Sciatic nerve (tissue), 2 donors: ENCODE measurements around the gene PLCXD1. TPM values are rescaled to one million over a fixed set of nuclear protein-coding genes. Genes with fewer than 3 reads are reported as not detected.
"Not testable (repeated sequence)": the region's sequence is repeated elsewhere in the genome, so short reads cannot be mapped to it uniquely, and the experiment has no call there.

Source experiments
- ATAC-seq: fragments of 200-7000 bp; cut with Tn5 transposase; one replicate; pipeline ENCODE4 v1.9.1; 2020; ENCODE audit warnings: mild to moderate bottlenecking, moderate library complexity
- DNase-seq: peaks from one replicate; pipeline ENCODE4 v3.0.0-alpha.2; 2020; ENCODE audit warnings: low spot score
- intact Hi-C: fragments of 100-400 bp; cut with DNase I; formaldehyde crosslinking; loops from one replicate; pipeline ENCODE4 v1.14.2; 2022
- total RNA-seq: library from RNA; stranded (reverse); fragmentation: NEBNext Ultra II Directional; extraction: Animal tissue kit (Norgen Biotek cat#: 25700); gene quantifications from one replicate; pipeline ENCODE4 v1.2.1, GENCODE V29; 2021
- donor health status: DM: no; HTN: no; CAD: no.
- donor health status: DM: no; HTN: no; CAD: no.

Gene PLCXD1
- total RNA-seq, 1 donor from 2014 or later, result 11.0 TPM

DNA sequence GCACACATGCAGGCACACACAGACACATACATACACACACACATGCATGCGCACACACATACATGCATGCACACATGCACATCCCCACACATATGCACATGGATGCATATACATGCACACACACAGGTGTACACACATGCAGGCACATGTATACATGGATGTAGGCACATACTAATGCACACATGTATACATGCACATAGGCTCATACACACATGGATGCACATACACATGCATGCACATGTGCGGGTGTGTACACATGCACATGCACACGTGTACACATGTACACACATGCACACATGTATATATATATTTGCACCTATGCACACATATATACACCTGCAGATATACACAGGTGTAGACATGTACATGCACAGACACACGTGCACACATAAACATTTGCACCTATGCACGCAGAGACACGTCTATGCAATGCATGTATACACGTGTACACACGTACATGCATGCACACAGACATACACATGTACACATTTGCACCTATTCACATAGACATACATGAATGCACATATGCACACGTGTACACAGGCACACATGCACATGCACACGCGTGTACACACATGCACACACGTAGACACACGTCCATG, 4.0 kb downstream of the PLCXD1 start:
- intact Hi-C loops, result no loop called here
- ATAC-seq (no peak), DNase-seq (peak; percentile 33)

DNA sequence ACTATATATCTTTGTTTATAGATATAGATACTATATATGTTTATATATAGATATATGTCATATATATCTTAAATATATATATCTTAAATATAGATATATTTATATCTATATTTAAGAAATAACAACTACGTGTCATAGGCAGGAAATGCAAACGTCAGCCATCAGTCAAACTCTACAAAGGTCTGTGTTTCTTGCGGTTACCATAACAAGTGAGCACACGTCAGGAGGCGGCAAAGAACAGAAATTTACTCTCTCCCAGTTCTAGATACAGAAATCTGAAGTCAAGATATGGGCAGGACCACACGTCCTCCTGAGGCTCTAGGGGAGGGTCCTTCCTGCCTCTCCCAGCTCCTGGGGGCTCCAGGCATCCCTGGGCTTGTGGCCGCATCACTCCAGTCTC, 6.5 kb downstream of the PLCXD1 start:
- DNase-seq, result peak; percentile 13
- ATAC-seq, result no peak
- intact Hi-C loops, result no loop called here

DNA sequence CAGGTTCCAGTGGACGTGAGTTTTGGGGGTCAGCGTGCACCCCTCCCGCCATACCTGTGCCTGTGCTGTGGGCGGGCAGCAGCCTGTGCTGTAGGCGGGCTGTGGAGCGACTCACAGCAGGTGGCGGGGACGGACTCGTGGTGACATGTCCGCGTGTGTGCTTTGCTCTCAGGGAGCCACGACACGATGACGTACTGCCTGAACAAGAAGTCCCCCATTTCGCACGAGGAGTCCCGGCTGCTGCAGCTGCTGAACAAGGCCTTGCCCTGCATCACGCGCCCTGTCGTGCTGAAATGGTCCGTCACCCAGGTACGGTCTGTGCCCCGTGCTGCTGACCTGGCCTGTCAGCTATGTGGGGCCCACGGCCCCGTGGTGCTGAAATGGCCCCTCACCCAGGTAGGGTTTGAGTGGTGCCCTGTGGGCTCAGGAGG, 7.4 kb downstream of the PLCXD1 start:
- ATAC-seq (no peak), DNase-seq (peak; percentile 45)
- intact Hi-C loops, result no loop called here

DNA sequence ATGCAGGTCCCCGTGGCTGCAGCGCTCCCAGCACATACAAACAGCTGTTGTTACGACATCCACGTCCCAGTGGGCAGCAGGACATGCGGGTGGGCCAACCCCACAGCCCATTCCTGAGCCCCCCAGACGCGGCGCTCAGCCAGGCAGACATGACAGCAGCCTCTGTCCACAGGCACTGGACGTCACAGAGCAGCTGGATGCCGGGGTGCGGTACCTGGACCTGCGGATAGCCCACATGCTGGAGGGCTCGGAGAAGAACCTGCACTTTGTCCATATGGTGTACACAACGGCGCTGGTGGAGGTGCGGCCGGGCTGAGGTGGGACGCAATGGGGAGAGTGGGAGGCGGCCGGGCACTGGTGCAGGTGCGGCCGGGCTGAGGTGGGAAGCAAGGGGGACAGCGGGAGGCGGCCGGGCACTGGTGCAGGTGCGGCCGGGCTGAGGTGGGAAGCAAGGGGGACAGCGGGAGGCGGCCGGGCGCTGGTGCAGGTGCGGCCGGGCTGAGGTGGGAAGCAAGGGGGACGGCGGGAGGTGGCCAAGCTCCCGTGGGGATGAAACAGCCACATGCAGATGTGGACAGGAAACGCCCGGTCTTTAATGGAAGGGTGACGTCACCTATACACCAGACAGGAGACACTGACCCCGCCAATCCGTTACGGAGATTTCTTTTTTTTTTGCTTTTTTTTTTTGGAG, 9.4 kb downstream of the PLCXD1 start:
- DNase-seq (peak; percentile 41), ATAC-seq (no peak)
- intact Hi-C loops, result no loop called here

DNA sequence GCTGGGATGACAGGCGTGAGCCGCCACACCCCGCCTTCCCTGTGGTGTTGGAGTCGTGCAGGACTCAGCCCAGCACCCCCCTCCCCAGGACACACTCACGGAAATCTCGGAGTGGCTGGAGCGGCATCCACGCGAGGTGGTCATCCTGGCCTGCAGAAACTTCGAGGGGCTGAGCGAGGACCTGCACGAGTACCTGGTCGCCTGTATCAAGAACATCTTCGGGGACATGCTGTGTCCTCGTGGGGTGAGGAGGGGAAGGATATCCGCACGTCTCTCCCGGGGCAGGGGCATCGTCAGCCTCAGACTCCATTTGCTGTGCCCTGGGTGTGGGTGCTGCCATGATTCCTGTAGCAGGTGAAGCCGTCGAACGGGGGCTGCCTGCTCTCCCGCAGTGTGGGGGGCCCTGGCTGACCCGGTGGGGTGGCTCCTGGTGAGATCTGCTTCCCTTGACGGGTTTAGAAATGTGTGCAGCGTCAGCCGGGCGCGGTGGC, 10.3 kb downstream of the PLCXD1 start:
- ATAC-seq, result no peak
- intact Hi-C loops, result no loop called here

DNA sequence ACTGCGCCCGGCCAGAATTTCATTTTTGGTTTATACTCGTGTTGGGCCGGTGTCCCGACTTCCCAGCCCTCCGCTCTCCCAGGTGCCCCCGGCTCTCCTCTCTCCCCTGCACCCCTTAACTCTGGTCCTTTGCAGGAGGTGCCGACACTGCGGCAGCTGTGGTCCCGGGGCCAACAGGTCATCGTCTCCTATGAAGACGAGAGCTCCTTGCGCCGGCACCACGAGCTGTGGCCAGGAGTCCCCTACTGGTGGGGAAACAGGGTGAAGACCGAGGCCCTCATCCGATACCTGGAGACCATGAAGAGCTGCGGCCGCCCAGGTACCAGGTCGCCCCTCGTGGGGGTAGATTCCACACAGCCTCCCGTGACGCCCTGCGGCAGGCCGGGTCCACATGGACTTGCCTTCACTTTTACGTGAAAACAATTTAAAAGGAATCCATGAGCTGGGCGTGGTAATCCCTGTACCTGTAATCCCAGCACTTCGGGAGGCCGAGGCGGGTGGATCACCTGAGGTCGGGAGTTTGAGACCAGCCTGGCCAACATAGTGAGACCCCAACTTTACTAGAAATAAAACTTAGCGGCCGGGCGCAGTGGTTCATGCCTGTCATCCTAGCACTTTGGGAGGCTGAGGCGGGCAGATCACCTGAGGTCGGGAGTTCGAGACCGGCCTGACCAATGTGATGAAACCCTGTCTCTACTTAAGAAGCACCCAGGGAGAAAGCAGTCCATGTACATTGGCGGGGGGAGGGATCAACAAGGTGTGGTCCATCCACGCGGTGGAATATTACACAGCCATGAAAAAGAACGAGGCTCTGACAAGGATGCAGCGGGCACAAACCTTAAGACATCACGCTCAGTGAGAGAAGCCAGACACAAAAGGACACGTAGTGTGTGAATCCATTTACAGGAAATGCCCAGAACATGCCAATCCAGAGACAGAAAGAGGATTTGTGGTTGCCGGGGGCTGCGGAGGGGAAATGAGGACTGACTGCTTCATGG, 12.0 kb downstream of the PLCXD1 start:
- ATAC-seq (no peak), DNase-seq (peak; percentile 49)

More for the DNA sequence above, 10.3 kb downstream of the PLCXD1 start:
- DNase-seq, result peak; percentile 52

DNA sequence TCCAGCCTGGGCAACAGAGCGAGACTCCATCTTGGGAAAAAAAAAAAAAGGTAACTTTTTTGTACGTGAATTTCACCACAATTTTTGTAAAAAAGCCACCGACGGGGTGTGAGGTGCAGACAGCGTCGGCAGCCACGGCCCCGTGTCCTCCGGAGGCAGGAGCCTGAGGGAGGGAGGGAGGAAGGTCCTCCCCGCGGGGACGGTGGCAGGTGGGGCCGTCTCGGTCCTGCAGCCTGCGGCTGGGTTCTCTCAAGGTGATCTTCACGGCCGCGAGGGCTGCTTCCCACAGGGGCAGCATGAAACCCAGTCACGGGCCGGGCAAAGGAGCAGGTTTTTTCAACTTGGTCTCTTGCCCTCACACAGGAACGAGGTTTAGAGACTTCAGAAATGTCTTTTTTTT, 14.0 kb downstream of the PLCXD1 start:
- intact Hi-C loops, result no loop called here
- DNase-seq, result peak; percentile 49
- no peak for ATAC-seq

More for the DNA sequence above, 12.0 kb downstream of the PLCXD1 start:
- intact Hi-C loops, result no loop called here

DNA sequence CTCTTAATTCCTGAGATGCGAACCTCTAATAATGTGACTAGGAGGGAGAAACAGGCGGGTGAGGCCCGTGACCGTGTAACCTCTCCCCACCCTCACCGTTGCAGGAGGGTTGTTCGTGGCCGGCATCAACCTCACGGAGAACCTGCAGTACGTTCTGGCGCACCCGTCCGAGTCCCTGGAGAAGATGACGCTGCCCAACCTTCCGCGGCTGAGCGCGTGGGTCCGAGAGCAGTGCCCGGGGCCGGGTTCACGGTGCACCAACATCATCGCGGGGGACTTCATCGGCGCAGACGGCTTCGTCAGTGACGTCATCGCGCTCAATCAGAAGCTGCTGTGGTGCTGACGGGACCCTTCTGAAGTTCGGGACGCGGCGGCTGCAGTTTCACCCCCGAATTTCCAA, 17.8 kb downstream of the PLCXD1 start:
- intact Hi-C loops, result no loop called here
- peak; percentile 37 for DNase-seq
- no peak for ATAC-seq

DNA sequence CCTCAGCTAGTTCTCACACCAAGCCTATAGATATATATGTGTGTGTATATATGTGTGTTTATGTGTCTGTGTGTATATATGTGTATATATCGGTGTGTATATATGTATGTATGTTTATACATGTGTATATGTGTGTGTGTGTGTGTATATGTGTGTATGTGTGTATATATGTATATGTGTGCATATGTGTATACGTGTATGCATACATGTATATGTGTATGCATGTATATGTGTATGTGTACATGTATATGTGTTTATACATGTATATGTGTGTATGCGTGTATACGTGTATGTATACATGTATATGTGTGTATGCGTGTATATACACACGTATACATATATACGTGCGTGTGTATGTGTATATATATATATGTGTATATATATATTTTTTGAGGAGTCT, 19.2 kb downstream of the PLCXD1 start:
- ATAC-seq (no peak), DNase-seq (no peak)
- intact Hi-C loops, result no loop called here

DNA sequence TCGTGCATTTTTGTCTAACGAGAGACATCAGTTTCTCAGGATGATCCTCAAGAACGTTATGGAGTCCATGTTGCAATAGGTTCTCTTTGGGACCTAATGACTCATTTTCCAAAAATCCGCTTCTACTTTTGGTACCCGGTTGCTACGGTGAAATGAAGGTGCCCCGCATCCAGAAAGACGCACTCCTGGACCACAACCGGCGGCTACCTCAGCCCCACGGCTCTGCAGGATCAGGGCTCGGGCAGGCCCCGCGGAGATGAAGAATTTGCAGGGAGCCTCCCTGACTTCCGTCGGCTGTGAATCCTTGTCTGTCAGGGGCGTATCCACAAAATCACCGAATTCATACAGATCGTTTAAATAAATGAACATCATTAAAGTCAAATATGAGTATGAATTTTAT, 21.8 kb downstream of the PLCXD1 start:
- intact Hi-C loops, result no loop called here
- ATAC-seq, result no peak

DNA sequence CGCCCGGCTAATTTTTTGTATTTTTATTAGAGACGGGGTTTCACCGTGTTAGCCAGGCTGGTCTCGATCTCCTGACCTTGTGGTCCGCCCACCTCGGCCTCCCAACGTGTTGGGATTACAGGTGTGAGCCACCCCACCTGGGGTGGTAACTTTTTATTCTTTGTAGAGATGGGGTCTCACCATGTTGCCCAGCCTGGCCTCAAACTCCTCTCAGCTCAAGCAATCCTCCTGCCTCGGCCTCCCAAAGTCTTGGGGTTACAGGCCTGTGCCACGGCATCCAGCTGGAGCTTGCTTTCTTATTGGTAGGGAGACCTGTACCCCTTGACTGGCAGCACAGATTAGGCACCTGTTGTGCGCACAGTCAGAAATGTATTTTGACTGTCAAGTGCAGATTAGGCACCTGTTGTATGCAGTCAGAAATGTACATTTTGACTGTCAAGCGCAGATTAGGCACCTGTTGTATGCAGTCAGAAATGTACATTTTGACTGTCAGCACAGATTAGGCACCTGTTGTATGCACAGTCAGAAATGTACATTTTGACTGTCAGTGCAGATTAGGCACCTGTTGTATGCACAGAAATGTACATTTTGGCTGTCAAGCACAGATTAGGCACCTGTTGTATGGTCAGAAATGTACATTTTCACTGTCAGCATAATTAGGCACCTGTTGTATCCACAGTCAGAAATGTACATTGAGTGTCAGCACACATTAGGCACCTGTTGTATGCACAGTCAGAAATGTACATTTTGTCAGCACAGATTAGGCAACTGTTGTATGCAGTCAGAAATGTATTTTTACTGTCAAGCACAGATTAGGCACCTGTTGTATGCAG, 24.8 kb downstream of the PLCXD1 start:
- peak; percentile 33 for DNase-seq
- ATAC-seq, intact Hi-C loops: not testable (repeated sequence)

More for the DNA sequence above, 21.8 kb downstream of the PLCXD1 start:
- DNase-seq, result peak; percentile 43

DNA sequence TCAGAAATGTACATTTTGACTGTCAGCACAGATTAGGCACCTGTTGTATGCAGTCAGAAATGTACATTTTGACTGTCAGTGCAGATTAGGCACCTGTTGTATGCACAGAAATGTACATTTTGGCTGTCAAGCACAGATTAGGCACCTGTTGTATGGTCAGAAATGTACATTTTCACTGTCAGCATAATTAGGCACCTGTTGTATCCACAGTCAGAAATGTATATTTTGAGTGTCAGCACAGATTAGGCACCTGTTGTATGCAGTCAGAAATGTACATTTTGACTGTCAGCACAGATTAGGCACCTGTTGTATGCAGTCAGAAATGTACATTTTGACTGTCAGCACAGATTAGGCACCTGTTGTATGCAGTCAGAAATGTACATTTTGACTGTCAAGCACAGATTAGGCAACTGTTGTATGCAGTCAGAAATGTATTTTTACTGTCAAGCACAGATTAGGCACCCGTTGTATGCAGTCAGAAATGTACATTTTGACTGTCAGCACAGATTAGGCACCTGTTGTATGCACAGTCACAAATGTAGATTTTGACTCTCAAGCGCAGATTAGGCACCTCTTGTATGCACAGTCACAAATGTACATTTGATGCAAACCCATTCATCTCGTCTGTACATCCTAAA, 25.6 kb downstream of the PLCXD1 start:
- intact Hi-C loops, ATAC-seq, DNase-seq: not testable (repeated sequence)

DNA sequence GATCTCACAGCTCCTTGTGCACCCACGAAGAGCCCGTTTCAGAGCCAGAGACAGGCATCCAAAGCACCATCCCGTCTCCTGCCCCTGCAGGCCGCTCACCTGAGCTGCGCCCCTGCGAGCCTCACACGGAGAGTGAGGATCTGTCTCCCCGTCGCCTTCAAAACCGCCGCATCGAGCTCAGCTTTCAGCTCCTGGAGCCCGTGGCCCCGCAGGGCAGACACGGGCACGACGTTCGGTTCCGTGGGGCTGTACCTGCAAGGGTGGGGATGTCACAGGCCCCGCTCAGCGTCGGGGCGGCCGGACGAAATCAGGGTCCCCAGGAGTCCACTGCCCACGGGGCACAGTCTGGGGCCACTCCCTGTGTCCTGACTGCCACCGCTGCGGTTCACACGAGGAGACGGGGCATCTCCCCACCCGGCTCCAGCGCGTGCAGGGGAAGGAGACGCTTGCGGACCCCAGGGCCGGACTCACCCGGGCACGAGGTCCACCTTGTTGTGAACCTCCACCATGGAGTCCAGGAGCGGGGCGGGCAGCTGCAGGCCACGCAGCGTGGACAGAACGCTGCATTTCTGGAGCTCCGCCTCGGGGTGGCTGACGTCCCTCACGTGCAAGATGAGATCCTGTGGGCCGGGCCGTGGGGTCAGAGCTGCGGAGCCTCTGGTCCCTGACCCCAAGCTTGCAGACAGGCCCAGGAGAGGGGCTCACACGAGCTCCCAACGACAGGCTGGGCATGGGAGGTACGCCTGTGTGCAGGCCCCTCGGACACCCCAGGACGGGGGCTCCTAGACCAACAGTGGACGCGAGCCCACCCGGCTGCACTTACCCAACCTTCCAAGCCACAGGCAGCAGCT, 26.3 kb downstream of the PLCXD1 start:
- no peak for ATAC-seq
- DNase-seq, result peak; percentile 57
- intact Hi-C loops, result no loop called here

DNA sequence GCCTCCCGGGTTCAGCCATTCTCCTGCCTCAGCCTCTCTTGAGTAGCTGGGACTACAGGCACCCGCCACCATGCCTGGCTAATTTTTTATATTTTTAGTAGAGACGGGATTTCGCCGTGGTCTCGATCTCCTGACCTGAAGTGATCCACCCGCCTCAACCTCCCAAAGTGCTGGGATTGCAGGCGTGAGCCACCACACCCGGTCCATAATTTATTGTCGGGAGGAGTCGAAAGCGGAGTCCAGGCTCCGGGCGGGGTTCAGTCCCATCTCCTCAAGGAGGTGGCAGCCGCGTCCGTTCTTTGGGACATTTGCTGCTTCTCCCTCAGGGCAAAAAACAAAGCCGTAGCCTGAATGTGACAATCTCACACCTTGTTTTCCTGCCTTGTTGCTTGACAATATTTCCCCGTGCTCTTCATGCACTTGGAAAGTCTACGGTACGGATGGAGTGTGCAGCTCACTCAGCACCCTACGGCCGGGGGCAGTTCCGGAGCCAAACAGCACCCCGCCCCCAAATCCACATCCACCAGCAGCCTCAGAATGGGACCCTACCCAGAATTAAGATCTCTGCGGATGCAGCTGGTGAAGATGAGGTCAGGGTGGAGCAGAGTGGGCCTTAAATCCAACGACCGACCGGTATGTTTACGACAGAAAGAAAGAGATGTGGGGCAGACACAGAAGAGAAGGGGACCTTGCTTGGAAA, 27.8 kb downstream of the PLCXD1 start:
- DNase-seq (peak; percentile 54), ATAC-seq (no peak)
- intact Hi-C loops, result no loop called here

DNA sequence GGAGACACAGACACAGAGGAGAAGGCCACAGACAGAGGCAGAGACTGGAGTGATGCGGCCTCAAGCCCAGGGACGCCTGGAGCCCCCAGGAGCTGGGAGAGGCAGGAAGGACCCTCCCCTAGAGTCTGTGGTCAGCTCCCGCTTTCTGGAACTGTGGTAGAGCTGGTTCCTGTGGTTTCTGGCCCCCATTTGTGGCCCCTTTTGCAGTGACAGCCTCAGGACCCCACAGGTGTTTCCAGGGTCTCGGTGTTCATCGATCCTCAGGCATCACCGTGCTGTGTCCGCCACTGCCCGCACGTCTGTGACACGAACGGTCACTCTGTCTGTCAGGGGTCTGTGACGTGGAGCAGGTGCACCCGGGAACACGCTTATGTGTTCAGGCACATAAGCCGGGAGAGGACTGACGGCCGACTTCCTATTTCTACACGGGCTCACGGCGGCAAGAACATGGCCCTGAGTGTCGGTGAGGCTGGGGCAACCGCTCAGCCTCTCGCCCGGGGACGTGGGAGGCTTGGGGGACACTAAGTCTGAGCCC, 29.5 kb downstream of the PLCXD1 start:
- DNase-seq, result peak; percentile 51
- intact Hi-C loops, result no loop called here

More for the DNA sequence above, 29.5 kb downstream of the PLCXD1 start:
- ATAC-seq, result no peak
